H1 (cell line): Measurements from ENCODE around the gene STAT1. TPM values are rescaled to one million over a fixed set of nuclear protein-coding genes. Genes with fewer than 3 reads are reported as not detected.

Source experiments
- CTCF ChIA-PET: fragments of 300-600 bp; sonication (Branson Sonifier 250); formaldehyde crosslinking; loops from one replicate; lab custom pipeline; 2021; ENCODE audit not compliant: partially characterized antibody; lab: Charles Lee
- POLR2A ChIA-PET: fragments of 300-600 bp; sonication (Branson Sonifier 250); formaldehyde crosslinking; loops from one replicate; lab custom pipeline; 2021; ENCODE audit warnings: inconsistent platforms; ENCODE audit not compliant: partially characterized antibody; lab: Charles Lee
- DNase-seq, 2 experiments: peaks; one replicate each; pipeline versions ENCODE4 v3.0.0 to v3.0.0-alpha.2; 2010 to 2022; ENCODE audit warnings: low spot score in 2 of 2, low read depth in 1 of 2, mixed read lengths in 1 of 2
- FAIRE-seq: peaks from 2 replicates; lab custom pipeline; 2011; peaks lifted over from hg19 to GRCh38; lab: Jason Lieb, UNC
- H2AFZ ChIP-seq: 2 replicates; pipeline ENCODE4 v1.8.1; 2012; ENCODE audit warnings: low read length, inconsistent platforms
- H2AK5ac ChIP-seq: 2 replicates; pipeline ENCODE4 v1.6.1; 2013; ENCODE audit warnings: low read depth, low read length
- H2BK120ac ChIP-seq: replicated peaks from 2 replicates; pipeline ENCODE3; 2013; ENCODE audit warnings: low read depth, low read length, inconsistent platforms
- H2BK12ac ChIP-seq: 2 replicates; pipeline ENCODE4 v1.6.1; 2013; ENCODE audit warnings: low read depth, low read length
- H2BK15ac ChIP-seq: 2 replicates; pipeline ENCODE4 v1.6.1; 2013; ENCODE audit warnings: low read length
- H2BK20ac ChIP-seq: 2 replicates; pipeline ENCODE4 v1.6.1; 2013; ENCODE audit warnings: low read length
- H2BK5ac ChIP-seq: 2 replicates; pipeline ENCODE4 v1.6.1; 2013; ENCODE audit warnings: low read depth, low read length
- H3K14ac ChIP-seq: 2 replicates; pipeline ENCODE4 v1.6.1; 2013; ENCODE audit warnings: inconsistent platforms; ENCODE audit not compliant: insufficient read length
- H3K18ac ChIP-seq: 2 replicates; pipeline ENCODE4 v1.6.1; 2013; ENCODE audit warnings: low read length; ENCODE audit errors: extremely low read depth
- H3K23ac ChIP-seq: 2 replicates; pipeline ENCODE4 v1.6.1; 2013; ENCODE audit warnings: inconsistent platforms; ENCODE audit not compliant: insufficient read length
- H3K23me2 ChIP-seq: 2 replicates; pipeline ENCODE4 v1.6.1; 2013; ENCODE audit warnings: low read depth, low read length
- H3K27ac ChIP-seq: 2 replicates; pipeline ENCODE4 v1.6.1; 2011; ENCODE audit warnings: low read depth, low read length, inconsistent platforms
- H3K27me3 ChIP-seq, 4 experiments: replicated peaks in 1 of 4; 1 replicate in 1 of 4; 2 replicates in 3 of 4; pipeline versions ENCODE4 v1.6.1 to v1.8.1; 2011 to 2013; ENCODE audit warnings: low read length in 3 of 4, mild to moderate bottlenecking in 3 of 4, inconsistent platforms in 2 of 4, mixed read lengths in 2 of 4, moderate library complexity in 1 of 4; ENCODE audit not compliant: control insufficient read depth in 3 of 4, insufficient read depth in 3 of 4; ENCODE audit errors: extremely low read depth in 1 of 4
- H3K36me3 ChIP-seq, 4 experiments: 2 replicates each; pipeline versions ENCODE4 v1.6.1 to v1.8.1; 2011 to 2013; ENCODE audit warnings: mild to moderate bottlenecking in 4 of 4, low read length in 3 of 4, moderate library complexity in 2 of 4, control low read depth in 1 of 4, inconsistent platforms in 1 of 4; ENCODE audit not compliant: insufficient read depth in 4 of 4, control insufficient read depth in 2 of 4
- H3K4ac ChIP-seq: replicated peaks from 2 replicates; pipeline ENCODE3; 2013; ENCODE audit warnings: low read length, low read depth, mixed read lengths, inconsistent platforms; ENCODE audit not compliant: insufficient read length
- H3K4me1 ChIP-seq, 4 experiments: replicated peaks in 1 of 4; 1 replicate in 1 of 4; 2 replicates in 3 of 4; pipeline versions ENCODE4 v1.6.1 to v1.8.1; 2011 to 2013; ENCODE audit warnings: low read length in 3 of 4, inconsistent platforms in 2 of 4, mixed read lengths in 1 of 4; ENCODE audit not compliant: insufficient read depth in 4 of 4, control insufficient read depth in 3 of 4
- H3K4me2 ChIP-seq, 2 experiments: 2 replicates each; pipeline versions ENCODE4 v1.6.1 to v1.8.1; 2011 to 2013; ENCODE audit warnings: low read depth in 2 of 2, low read length in 2 of 2, control low read depth in 1 of 2, inconsistent platforms in 1 of 2, mild to moderate bottlenecking in 1 of 2; ENCODE audit not compliant: insufficient read depth in 1 of 2
- H3K4me3 ChIP-seq, 4 experiments: fragments of 200-600, 300-600 bp in 1 of 4; sonication (generic), shearing (Covaris generic), sonication (Bioruptor Twin) in 1 of 4; 2 replicates each; pipeline versions ENCODE4 v1.5.1 to v1.8.1; 2011 to 2016; ENCODE audit warnings: low read length in 4 of 4, low read depth in 3 of 4, control low read depth in 2 of 4, inconsistent platforms in 2 of 4, mild to moderate bottlenecking in 2 of 4, mixed read lengths in 1 of 4, moderate library complexity in 1 of 4; ENCODE audit not compliant: insufficient read depth in 2 of 4; ENCODE audit errors: extremely low read depth in 1 of 4
- H3K56ac ChIP-seq: replicated peaks from 2 replicates; pipeline ENCODE3; 2013; ENCODE audit warnings: low read depth, mild to moderate bottlenecking, mixed read lengths, low read length, inconsistent platforms; ENCODE audit not compliant: insufficient read length
- H3K79me1 ChIP-seq: 2 replicates; pipeline ENCODE4 v1.6.1; 2013; ENCODE audit warnings: low read depth, low read length, control low read depth
- H3K79me2 ChIP-seq, 2 experiments: 2 replicates each; pipeline versions ENCODE4 v1.6.1 to v1.8.1; 2012 to 2013; ENCODE audit warnings: low read length in 2 of 2, mild to moderate bottlenecking in 2 of 2, inconsistent platforms in 1 of 2; ENCODE audit not compliant: insufficient read depth in 2 of 2, control insufficient read depth in 1 of 2
- H3K9ac ChIP-seq, 4 experiments: replicated peaks in 1 of 4; 1 replicate in 1 of 4; 2 replicates in 3 of 4; pipeline versions ENCODE4 v1.6.1 to v1.8.1; 2011 to 2013; ENCODE audit warnings: low read depth in 3 of 4, low read length in 3 of 4, control low read depth in 2 of 4, mild to moderate bottlenecking in 2 of 4, moderate library complexity in 2 of 4, inconsistent platforms in 1 of 4; ENCODE audit errors: extremely low read depth in 1 of 4
- H3K9me3 ChIP-seq, 2 experiments: 2 replicates each; pipeline versions ENCODE4 v1.6.1 to v1.8.1; 2012 to 2013; ENCODE audit warnings: mild to moderate bottlenecking in 2 of 2, moderate library complexity in 2 of 2, control low read depth in 1 of 2, inconsistent platforms in 1 of 2, low read depth in 1 of 2, low read length in 1 of 2, mixed read lengths in 1 of 2; ENCODE audit not compliant: insufficient read depth in 2 of 2
- H4K20me1 ChIP-seq, 2 experiments: replicated peaks in 1 of 2; 2 replicates each; pipeline versions ENCODE3 to v1.8.1; 2011 to 2013; ENCODE audit warnings: inconsistent platforms in 2 of 2, low read length in 2 of 2, mild to moderate bottlenecking in 1 of 2; ENCODE audit not compliant: insufficient read depth in 2 of 2, control insufficient read depth in 1 of 2
- H4K5ac ChIP-seq: 2 replicates; pipeline ENCODE4 v1.6.1; 2013; ENCODE audit warnings: low read length, low read depth, mixed read lengths, inconsistent platforms; ENCODE audit not compliant: insufficient read length
- H4K8ac ChIP-seq: 2 replicates; pipeline ENCODE4 v1.8.0; 2013; ENCODE audit warnings: mild to moderate bottlenecking, moderate library complexity, low read length, inconsistent platforms; ENCODE audit not compliant: insufficient read depth; ENCODE audit errors: extremely low read depth
- H4K91ac ChIP-seq: replicated peaks from 2 replicates; pipeline ENCODE3; 2013; ENCODE audit warnings: low read length, mixed read lengths, inconsistent platforms; ENCODE audit not compliant: insufficient read length
- BACH1 ChIP-seq: IDR thresholded peaks from 2 replicates; pipeline ENCODE4 v1.6.1; 2012; ENCODE audit warnings: low read length, improper control_type of control experiment
- CBX5 ChIP-seq: fragments of 300-800, 300-1000 bp; sonication (generic); IDR thresholded peaks from 2 replicates; pipeline ENCODE4 v1.7.1; 2016; ENCODE audit warnings: antibody characterized with exemption, low read length, low read depth
- CBX8 ChIP-seq: fragments of 300-800, 300-1000 bp; sonication (generic); IDR thresholded peaks from 2 replicates; pipeline ENCODE4 v1.7.1; 2016; ENCODE audit warnings: low read depth, low read length, borderline replicate concordance
- CHD1 ChIP-seq: IDR thresholded peaks from 2 replicates; pipeline ENCODE4 v1.6.1; 2012; ENCODE audit warnings: low read depth, low read length, improper control_type of control experiment
- CREB1 ChIP-seq: IDR thresholded peaks from 2 replicates; pipeline ENCODE4 v1.6.1; 2012; ENCODE audit warnings: inconsistent platforms
- E2F6 ChIP-seq: IDR thresholded peaks from 2 replicates; pipeline ENCODE4 v1.6.1; 2012; ENCODE audit warnings: inconsistent platforms
- EP300 ChIP-seq, 2 experiments: IDR thresholded peaks; 1 replicate in 1 of 2; 2 replicates in 1 of 2; pipeline ENCODE4 v1.6.1; 2011 to 2012; ENCODE audit warnings: low read depth in 2 of 2, low read length in 2 of 2, mild to moderate bottlenecking in 2 of 2, borderline replicate concordance in 1 of 2, inconsistent platforms in 1 of 2, moderate library complexity in 1 of 2
- GABPA ChIP-seq: IDR thresholded peaks from 2 replicates; pipeline ENCODE4 v1.6.1; 2011; ENCODE audit warnings: mild to moderate bottlenecking, low read length, moderate library complexity, borderline replicate concordance; ENCODE audit not compliant: insufficient read depth
- JUN ChIP-seq: IDR thresholded peaks from 2 replicates; pipeline ENCODE4 v1.6.1; 2011; ENCODE audit warnings: low read depth, mild to moderate bottlenecking, improper control_type of control experiment, low read length
- MAFK ChIP-seq: IDR thresholded peaks from 2 replicates; pipeline ENCODE4 v1.6.1; 2012; ENCODE audit warnings: low read depth, mild to moderate bottlenecking, improper control_type of control experiment, low read length
- POLR2A ChIP-seq, 2 experiments: IDR thresholded peaks; 1 replicate in 1 of 2; 2 replicates in 1 of 2; pipeline ENCODE4 v1.6.1; 2011; ENCODE audit warnings: low read depth in 2 of 2, low read length in 2 of 2, mild to moderate bottlenecking in 2 of 2; ENCODE audit errors: control extremely low read depth in 1 of 2
- POU5F1 ChIP-seq: IDR thresholded peaks from 2 replicates; pipeline ENCODE4 v1.6.1; 2011; ENCODE audit warnings: low read depth, mild to moderate bottlenecking, low read length, moderate library complexity
- TAF1 ChIP-seq: IDR thresholded peaks from 2 replicates; pipeline ENCODE4 v1.6.1; 2011; ENCODE audit warnings: mild to moderate bottlenecking, low read depth, low read length
- TAF7 ChIP-seq: optimal IDR thresholded peaks from 2 replicates; pipeline ENCODE3; 2011; ENCODE audit warnings: low read depth, mild to moderate bottlenecking, inconsistent platforms, low read length, moderate library complexity, borderline replicate concordance
- WGBS, 2 experiments: shearing (Covaris generic) in 1 of 2; methylation state at CpG; one replicate each; pipeline versions ENCODE4 v1.1.6 to v1.1.7; 2013 to 2015; ENCODE audit warnings: low lambda C conversion rate in 2 of 2, mixed read lengths in 2 of 2, inconsistent platforms in 1 of 2, low coverage in 1 of 2, missing lambda C conversion rate in 1 of 2; ENCODE audit not compliant: insufficient replicate concordance in 2 of 2, insufficient coverage in 1 of 2, insufficient read length in 1 of 2; ENCODE audit errors: extremely low coverage in 1 of 2, missing lambda C conversion rate in 1 of 2; 5-methylcytosine and 5-hydroxymethylcytosine counted together
- polyA plus RNA-seq, 7 experiments: library from polyadenylated mRNA; depleted of rRNA in 3 of 7; stranded (reverse) in 5 of 7; unstranded in 2 of 7; fragments of >200 nt in 5 of 7; fragments of 200-250 nt in 2 of 7; gene quantifications; 1 replicate in 5 of 7; 2 replicates in 1 of 7; 4 replicates in 1 of 7; pipeline versions ENCODE4 v1.2.1 to v1.2.3, GENCODE V29; 2011 to 2013; ENCODE audit warnings: missing spikeins in 2 of 7, mixed read lengths in 2 of 7
- total RNA-seq: library from RNA; stranded (reverse); fragmentation: NEBNext Ultra II Directional; extraction: Animal tissue kit (Norgen Biotek cat#: 25700); gene quantifications from 2 replicates; pipeline ENCODE4 v1.2.1, GENCODE V29; 2021

The STAT1 gene
- total and polyA plus RNA-seq, 2 of the 8 experiments (the other 6 are each of a cell fraction or from before 2014, with no cell fraction given) = 20.3 to 43.0 TPM

GRCh38 chr2:191045141-191045540, 31.2 kb upstream of the STAT1 start:
- H3K23ac ChIP-seq = no peak overlapping the region
- H3K14ac ChIP-seq = no peak overlapping the region
- no peaks in the 10 kb centered on the region for H3K9me3 ChIP-seq
- H2BK20ac ChIP-seq = no peak overlapping the region
- no peak overlapping the region for H3K4me3 ChIP-seq
- no peaks in the 10 kb centered on the region for H3K79me2 ChIP-seq
- no peaks in the 10 kb centered on the region for H3K36me3 ChIP-seq
- 71% methylated on average over 1 of the region's 1 CpG; no CpG with 5 or more reads in 1 of the 2 experiments for WGBS, 2 experiments
- H4K20me1 ChIP-seq = no peaks in the 10 kb centered on the region
- no peaks in the 10 kb centered on the region for H3K27me3 ChIP-seq
- no peak overlapping the region for H4K91ac ChIP-seq
- no peak overlapping the region for H3K27ac ChIP-seq
- POLR2A ChIA-PET = no interaction called here
- no peak overlapping the region for H2BK5ac ChIP-seq
- H3K18ac ChIP-seq = no peak overlapping the region
- no peak overlapping the region for H3K9ac ChIP-seq
- no peak for TF ChIP-seq MAFK
- TF ChIP-seq EP300 (IDR thresholded peaks at IDR 0.05; ENCODE audit: borderline replicate concordance in 1 of 2, low read depth in 2 of 2, low read length in 2 of 2) = no peak
- no peak for TF ChIP-seq JUN
- no peak for TF ChIP-seq TAF1
- TF ChIP-seq CREB1 = no peak
- no peak for TF ChIP-seq GABPA
- no peak for TF ChIP-seq CBX8
- no peak for TF ChIP-seq POU5F1
- TF ChIP-seq TAF7 = no peak
- no peak for TF ChIP-seq BACH1
- TF ChIP-seq E2F6 = no peak
- no peak for TF ChIP-seq CHD1
- no peak for TF ChIP-seq POLR2A (IDR thresholded peaks at IDR 0.05; ENCODE audit: control extremely low read depth in 1 of 2, low read depth in 2 of 2, low read length in 2 of 2)
- no peak for TF ChIP-seq CBX5
- TF ChIP-seq, all 59 proteins: peak for 0
- H3K4me2 ChIP-seq = no peak overlapping the region
- H3K23me2 ChIP-seq = no peaks in the 10 kb centered on the region
- H3K4ac ChIP-seq = no peak overlapping the region
- H3K4me1 ChIP-seq = no peaks in the 10 kb centered on the region
- H4K8ac ChIP-seq = no peak overlapping the region
- no peaks in the 10 kb centered on the region for H3K79me1 ChIP-seq
- DNase-seq (no peak), FAIRE-seq (no peak)
- H2BK120ac ChIP-seq = no peak overlapping the region
- H4K5ac ChIP-seq = no peak overlapping the region
- H3K56ac ChIP-seq = no peak overlapping the region
- no peak overlapping the region for H2AK5ac ChIP-seq
- H2AFZ ChIP-seq = no peak overlapping the region
- H2BK15ac ChIP-seq = no peak overlapping the region
- CTCF ChIA-PET = interaction anchor here (1.2 kb wide), 1 partner anchor 110 kb away, joined by 4 read pairs; no protein-coding TSS in a partner anchor
- no peak overlapping the region for H2BK12ac ChIP-seq
